Pulmonary artery endothelial cell (primary cell): Measurements from ENCODE around the gene CALN1. TPM values are rescaled to one million over a fixed set of nuclear protein-coding genes. Genes with fewer than 3 reads are reported as not detected.
"Not testable (repeated sequence)": the region's sequence is repeated elsewhere in the genome, so short reads cannot be mapped to it uniquely, and the experiment has no call there.

Experiments
- DNase-seq: peaks from one replicate; pipeline ENCODE4 v3.0.0-alpha.2; 2011; ENCODE audit warnings: low read depth, low spot score
- total RNA-seq: library from RNA; depleted of rRNA; stranded (reverse); fragments of >200 nt; gene quantifications from 2 replicates; pipeline ENCODE4 v1.2.3, GENCODE V29; 2014

CALN1 gene
- total RNA-seq, 1 donor from 2014 or later: not detected

GRCh38 chr7:72268090-72268489 lies 144.0 kb downstream of the CALN1 start:
- DNase-seq: no peak

GRCh38 chr7:72267291-72267800 lies 144.8 kb downstream of the CALN1 start:
- DNase-seq: no peak

- no peak for DNase-seq
Observed at GRCh38 chr7:72266771-72267170, 145.4 kb downstream of the CALN1 start.

GRCh38 chr7:72265071-72265904 lies 146.8 kb downstream of the CALN1 start:
- DNase-seq: no peak

- no peak for DNase-seq
Observed at GRCh38 chr7:72260406-72260805, 151.7 kb downstream of the CALN1 start.

GRCh38 chr7:72258074-72258473 lies 154.1 kb downstream of the CALN1 start:
- no peak for DNase-seq

- DNase-seq: no peak
Observed at GRCh38 chr7:72254455-72254854, 157.7 kb downstream of the CALN1 start.

- DNase-seq: no peak
Observed at GRCh38 chr7:72249106-72249505, 163.0 kb downstream of the CALN1 start.

GRCh38 chr7:72244826-72245398 lies 167.2 kb downstream of the CALN1 start:
- DNase-seq: no peak

GRCh38 chr7:72243329-72243728 lies 168.8 kb downstream of the CALN1 start:
- DNase-seq: no peak

- DNase-seq: no peak
Observed at GRCh38 chr7:72235351-72235750, 176.8 kb downstream of the CALN1 start.

- DNase-seq: no peak
Observed at GRCh38 chr7:72234086-72234485, 178.1 kb downstream of the CALN1 start.

- DNase-seq: no peak
Observed at GRCh38 chr7:72230281-72230680, 181.9 kb downstream of the CALN1 start.

- DNase-seq: no peak
Observed at GRCh38 chr7:72223351-72223750, 188.8 kb downstream of the CALN1 start.

- DNase-seq: no peak
Observed at GRCh38 chr7:72222136-72222535, 190.0 kb downstream of the CALN1 start.

GRCh38 chr7:72219500-72219899 lies 192.6 kb downstream of the CALN1 start:
- DNase-seq: no peak

- no peak for DNase-seq
Observed at GRCh38 chr7:72217151-72217550, 195.0 kb downstream of the CALN1 start.

- no peak for DNase-seq
Observed at GRCh38 chr7:72213769-72214168, 198.4 kb downstream of the CALN1 start.

- no peak for DNase-seq
Observed at GRCh38 chr7:72213081-72213480, 199.1 kb downstream of the CALN1 start.

GRCh38 chr7:72211175-72211574 lies 201.0 kb downstream of the CALN1 start:
- no peak for DNase-seq

- not testable (repeated sequence) for DNase-seq
Observed at GRCh38 chr7:72209006-72209405, 203.1 kb downstream of the CALN1 start.

- no peak for DNase-seq
Observed at GRCh38 chr7:72196176-72196575, 216.0 kb downstream of the CALN1 start.

- no peak for DNase-seq
Observed at GRCh38 chr7:72190919-72191318, 221.2 kb downstream of the CALN1 start.
